Measurements from ENCODE around the gene BMPR1A.

DNA sequence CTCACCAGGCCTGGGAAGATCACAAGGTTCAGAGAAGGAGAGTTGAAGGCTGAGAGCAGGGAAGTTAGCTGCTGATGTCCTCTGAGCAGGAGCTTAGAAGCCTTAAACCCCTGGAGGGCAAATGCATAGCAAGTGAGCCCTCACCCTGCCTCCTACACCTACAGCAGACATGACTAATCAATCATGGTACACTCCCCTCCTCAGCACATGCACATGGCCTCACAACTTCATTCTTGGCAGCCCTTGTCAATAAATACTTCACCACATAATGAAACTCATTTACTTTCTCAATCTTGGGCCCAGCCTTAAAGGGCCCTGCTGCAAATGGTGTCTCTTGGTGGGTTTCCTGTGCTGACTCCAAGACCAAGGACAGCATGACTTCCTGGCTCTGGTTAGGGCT lies 188.1 kb downstream of the BMPR1A start:
- TF ChIP-seq CTCF (IDR thresholded peaks at IDR 0.05): no peak
- TF ChIP-seq POLR2A (IDR thresholded peaks at IDR 0.05): no peak

Measured in body of pancreas (tissue), 4 donors.